Measurements from ENCODE around the gene ARAP1.

GRCh38 chr11:72668629-72669347 lies 83.4 kb downstream of the ARAP1 start:
- no peak for TF ChIP-seq CTCF (IDR thresholded peaks at IDR 0.05)
- no peak for TF ChIP-seq POLR2A (IDR thresholded peaks at IDR 0.05)
